Hematopoietic multipotent progenitor cell (in vitro differentiated cells): Measurements from ENCODE around the gene ADRM1. TPM values are rescaled to one million over a fixed set of nuclear protein-coding genes. Genes with fewer than 3 reads are reported as not detected.

Experiments used
- DNase-seq, 3 donors: peaks; one replicate each; pipeline ENCODE4 v3.0.0-alpha.2; 2011 to 2015; ENCODE audit warnings: low read depth in 2 of 3, low spot score in 2 of 3
- total RNA-seq: library from RNA; depleted of rRNA; stranded (reverse); fragments of >200 nt; gene quantifications from one replicate; pipeline ENCODE4 v1.2.3, GENCODE V29; 2012

The ADRM1 gene
- total RNA-seq, 1 donor = 90.5 TPM

DNA sequence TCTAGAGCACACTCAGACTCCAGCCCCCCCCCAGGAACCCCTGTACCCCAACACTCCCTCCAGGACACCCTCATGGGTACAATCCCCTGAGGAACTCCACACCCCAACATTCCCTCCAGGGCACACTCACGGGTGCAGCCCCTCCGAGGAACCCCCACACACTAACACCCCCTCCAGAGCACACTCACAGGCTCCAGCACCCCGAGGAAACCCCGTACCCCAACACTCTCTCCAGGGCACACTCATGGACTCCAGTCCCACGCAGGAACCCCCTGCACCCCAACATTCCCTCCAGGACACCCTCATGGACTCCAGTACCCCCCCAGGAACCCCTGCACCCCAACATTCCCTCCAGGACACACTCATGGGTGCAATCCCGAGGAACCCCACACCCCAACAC, 32.7 kb downstream of the ADRM1 start:
- no peak for DNase-seq

- DNase-seq = no peak
These were observed 33.5 kb downstream of the ADRM1 start for GRCh38 chr20:62336329-62336728.

GRCh38 chr20:62336775-62337557, 34.2 kb downstream of the ADRM1 start:
- DNase-seq = no peak

DNA sequence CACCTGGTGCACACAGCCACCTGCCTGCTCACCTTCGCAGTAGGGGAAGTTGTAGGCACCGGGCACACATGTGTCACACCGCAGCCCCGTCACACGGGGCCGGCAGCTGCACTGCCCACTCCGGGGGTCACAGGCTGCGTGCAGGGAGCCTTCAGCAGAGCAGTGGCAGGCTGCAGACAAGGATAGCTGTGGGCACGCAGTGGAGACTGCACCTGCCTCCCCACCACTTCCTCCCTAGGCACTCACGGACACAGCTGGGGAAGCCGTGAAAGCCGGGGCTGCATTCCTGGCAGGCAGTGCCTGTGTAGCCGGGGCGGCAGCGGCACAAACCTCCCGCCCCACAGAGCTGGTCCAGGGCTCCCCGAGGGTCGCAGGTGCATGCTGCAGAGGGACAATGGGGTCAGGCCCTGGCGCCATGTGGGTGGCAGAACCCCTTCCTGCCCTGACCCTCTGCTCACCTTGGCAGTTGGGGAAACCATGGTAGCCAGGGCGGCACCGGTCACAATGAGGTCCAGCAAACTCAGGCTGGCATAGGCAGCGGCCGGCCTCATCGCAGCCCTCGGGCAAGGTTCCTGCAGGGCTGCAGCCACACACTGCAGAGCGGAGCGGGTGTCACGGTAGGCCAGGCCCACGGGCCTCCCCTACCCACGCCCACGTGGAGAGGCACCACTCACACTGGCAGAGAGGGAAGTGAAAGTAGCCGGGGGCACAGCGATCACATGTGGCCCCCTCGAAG, 34.9 kb downstream of the ADRM1 start:
- DNase-seq = no peak

- DNase-seq = no peak
These were observed 35.5 kb downstream of the ADRM1 start for GRCh38 chr20:62338294-62338620.

DNA sequence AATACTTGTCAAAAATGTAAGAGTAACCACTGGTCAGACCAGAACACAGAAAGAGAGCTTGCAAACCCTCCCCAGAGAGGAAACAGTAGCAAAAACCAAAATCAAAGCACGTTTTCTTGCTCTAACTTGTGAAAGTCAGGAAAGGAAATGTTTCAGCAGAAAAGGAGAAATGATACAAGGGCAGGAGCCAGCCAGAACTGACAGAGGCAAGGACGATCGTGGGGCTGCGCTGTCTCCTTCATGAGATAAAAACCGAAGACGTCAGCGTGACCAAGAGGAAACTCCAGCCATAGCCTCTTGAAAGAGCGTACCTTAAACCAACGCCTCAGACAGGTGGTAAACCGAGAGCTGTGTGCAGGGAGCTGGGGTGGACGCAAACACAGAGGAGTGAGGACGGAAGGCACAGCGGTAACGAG, 36.9 kb downstream of the ADRM1 start:
- no peak for DNase-seq

DNA sequence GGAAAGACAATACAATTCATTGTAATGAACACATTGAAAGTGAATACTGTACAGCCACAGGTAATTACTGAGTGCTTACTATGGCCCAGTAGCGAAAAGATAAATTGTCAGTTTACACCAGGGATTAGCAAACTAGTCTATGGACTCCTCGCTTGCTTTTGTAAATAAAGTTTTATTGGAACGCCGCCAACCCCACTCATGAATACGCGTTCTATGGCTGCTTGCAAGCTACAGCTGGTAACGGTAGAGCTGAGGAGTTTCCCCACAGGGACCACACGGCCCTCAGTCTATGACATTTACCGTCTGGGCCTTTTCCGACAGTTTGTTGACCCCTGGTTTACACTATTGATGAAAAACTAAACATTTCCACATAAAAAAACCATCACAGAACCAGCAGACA, 40.1 kb downstream of the ADRM1 start:
- DNase-seq = no peak

GRCh38 chr20:62344092-62344491, 41.3 kb downstream of the ADRM1 start:
- DNase-seq = no peak

- no peak for DNase-seq
These were observed 42.0 kb downstream of the ADRM1 start for GRCh38 chr20:62344782-62345181.

DNA sequence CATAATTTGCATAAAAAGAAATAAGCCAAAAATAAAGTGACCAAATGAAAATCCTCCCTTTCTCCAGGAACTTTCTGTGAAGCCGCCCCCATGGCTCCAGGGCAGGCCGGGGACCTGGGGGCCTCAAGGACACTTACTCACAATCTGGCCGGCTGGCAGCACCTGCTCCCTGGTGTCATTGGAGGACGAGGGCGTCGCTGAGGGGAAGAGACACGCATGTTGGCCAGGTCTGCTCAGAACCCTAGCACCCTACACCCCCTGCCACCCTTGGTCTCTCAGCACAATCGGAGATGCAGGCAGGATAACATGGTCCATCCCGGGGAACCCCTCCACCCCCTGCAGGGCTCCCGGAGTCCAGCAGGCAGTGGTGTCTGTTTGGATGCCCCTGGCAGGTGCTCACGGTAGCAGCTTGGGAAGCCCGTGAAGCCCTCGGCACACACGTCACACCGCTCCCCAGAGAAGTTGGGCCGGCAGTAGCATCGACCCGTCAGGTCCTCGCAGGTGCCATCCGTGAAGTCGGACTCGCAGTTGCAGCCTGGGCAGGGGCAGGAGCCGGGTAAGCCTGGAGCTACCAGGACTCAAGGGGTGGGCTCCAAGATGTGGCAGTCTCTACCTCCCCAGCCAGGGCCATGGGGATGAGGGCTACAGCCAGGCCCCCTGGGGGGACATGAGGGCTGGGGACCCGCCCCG, 43.0 kb downstream of the ADRM1 start:
- no peak for DNase-seq

DNA sequence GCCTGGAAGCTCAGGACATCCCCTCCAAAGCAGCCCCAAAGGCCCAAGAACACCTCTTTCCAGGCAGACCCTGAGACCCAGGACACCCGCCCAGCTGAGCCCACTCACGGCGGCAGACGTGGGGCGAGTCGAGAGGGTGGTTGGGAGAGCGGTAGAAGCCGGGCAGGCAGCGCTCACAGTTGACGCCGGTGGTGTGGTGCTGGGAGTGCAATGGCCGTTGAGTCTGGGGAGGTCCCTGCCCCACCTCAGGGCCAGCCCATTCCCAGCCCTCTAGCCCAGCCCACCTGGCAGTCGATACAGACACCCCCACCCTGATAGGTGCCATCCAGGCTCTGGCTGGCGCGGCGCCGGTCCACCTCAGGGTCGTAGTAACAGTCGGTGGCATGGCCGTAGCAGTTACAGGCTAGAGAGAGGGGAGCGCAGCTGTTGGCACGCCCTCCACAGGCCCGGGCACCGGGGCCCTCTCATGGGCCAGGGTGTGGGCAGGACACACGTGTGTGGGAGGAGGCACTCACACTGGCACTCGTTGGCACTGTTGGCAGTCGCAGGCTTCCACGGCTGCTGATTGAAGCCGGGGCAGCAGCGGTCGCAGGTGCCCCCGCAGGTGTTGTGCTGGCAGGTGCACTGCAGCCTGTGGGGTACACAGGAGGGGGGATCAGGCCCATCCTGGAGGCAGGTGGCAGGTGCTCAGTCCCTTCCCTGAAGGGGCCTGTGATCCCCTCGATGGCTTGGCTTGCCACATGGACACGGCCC, 43.8 kb downstream of the ADRM1 start:
- no peak for DNase-seq

DNA sequence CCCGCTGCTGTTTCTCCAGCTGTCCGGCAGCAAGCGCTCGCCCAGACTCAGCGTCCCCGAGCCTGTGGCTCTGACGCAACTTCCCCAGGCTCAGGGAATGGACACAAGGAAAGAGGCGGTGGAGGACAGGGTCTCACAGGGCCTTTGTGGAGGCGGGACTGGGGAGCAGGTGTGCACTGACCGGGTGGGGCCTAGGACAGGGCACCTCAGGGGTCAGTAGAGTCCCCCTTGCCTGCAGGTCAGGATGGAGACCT, 44.3 kb downstream of the ADRM1 start:
- no peak for DNase-seq

DNA sequence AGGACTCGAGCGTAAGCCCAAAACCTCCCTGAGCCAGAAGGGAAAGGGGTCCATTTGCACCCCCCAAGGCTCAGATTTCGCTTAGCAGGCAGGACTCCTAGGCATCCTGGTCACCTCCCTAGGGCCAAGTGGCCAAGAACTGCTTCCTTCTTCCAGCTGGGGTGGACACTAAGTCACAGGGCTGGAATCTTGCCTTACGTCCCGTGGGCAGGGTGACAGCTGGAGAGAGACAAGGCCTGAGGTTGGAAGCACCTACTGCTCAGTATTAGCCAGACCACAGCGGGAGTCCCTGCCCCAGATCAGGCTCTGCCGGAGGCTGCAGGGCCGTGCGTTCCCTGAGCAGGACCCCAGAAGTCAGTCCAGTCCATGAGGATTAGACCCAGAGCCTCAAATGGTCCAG, 44.6 kb downstream of the ADRM1 start:
- DNase-seq = no peak

- no peak for DNase-seq
These were observed 45.8 kb downstream of the ADRM1 start for GRCh38 chr20:62348604-62349003.

- DNase-seq = no peak
These were observed 46.8 kb downstream of the ADRM1 start for GRCh38 chr20:62349556-62350097.

GRCh38 chr20:62350098-62350628, 47.4 kb downstream of the ADRM1 start:
- no peak for DNase-seq

- DNase-seq = no peak
These were observed 48.0 kb downstream of the ADRM1 start for GRCh38 chr20:62350629-62351422.

DNA sequence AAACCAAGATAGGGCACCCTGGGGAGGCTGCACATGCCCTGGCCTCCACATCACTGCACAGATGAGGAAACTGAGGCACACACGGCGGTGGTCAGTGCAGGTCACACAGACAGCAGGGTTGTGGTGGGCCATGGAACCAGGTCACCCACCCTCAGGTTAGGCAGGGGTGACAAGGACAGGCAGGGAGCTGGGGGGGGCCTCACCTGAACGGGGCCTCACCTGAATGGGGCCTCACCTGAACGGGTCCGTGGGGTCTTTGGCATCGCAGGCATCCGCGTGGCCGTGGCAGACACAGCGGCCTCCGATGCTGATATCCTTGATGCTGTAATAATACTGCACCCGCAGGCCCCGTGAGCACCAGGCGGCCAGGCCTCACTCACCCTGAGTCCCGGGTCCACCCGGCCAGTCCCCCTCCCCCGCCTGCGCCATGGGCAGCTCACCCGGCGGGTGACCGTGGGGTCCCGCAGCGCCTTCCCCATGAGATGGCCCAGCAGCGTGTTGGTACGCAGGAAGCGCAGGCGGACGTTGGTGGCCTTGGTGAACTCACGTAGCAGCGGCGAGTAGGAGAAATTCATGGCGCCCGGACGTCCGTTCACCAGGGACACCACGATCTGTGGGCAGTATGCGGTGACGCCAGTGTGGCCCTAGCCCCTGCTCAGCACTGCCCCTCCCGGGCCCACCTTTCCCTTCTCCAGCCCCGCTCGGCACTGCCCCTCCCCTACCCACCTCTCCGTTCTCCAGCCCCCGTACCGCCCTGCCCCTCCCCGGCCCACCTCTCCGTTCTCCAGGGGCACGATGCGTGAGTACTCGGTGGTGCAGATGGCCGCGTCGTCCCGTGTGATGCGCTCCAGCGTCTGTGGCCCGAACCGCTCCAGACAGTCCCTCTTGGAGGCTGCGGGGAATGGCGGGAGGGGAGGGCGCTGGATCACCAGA, 48.9 kb downstream of the ADRM1 start:
- no peak for DNase-seq
